Epithelial cell of alveolus of lung (primary cell): ENCODE data around the gene SSX1. TPM values are rescaled to one million over a fixed set of nuclear protein-coding genes. Genes with fewer than 3 reads are reported as not detected.

Experiments
- total RNA-seq: library from RNA; depleted of rRNA; stranded (reverse); fragments of >200 nt; gene quantifications from 2 replicates; pipeline ENCODE4 v1.2.1, GENCODE V29; 2015

The SSX1 gene
- not detected in 2 replicates for total RNA-seq

DNA sequence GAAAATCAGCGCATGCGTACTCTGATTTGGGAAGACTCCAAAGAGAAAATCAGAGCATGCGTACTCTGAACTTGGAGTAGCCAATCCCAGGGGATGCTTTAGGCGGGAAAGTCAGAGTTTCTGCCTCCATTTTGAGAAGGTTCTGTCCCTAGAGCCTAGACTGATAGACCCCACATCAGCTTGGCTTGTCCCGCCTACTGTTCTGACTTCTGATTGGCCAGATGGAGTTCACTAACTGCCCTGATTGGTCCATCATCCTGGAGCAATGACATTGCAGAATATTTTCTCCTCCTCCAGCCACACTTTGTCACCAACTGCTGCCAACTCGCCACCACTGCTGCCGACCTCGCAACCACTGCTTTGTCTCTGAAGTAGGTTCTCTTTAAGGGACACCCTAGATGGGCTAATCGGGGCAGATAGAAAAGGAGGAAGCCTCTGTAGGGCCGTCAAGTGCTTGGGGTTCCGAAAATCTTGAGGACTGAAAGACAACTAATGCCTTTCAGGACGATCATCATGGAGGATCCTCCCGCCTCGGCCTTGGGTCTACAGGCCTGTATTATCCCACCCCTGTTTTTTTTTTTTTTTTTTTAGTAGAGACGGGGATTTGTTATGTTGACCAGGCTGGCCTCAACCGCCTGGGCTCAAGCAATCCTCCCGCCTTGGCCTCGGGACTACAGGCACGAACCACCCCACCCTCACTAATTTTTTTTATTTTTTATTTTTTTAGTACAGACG is at the start of gene SSX1:
Gene SSX1 (plus strand): TSS at position 331 of the 735 bp plus-strand sequence. CDS start 1,850 bp downstream, outside the sequence.

Other genes starting within 250 kb of the SSX1 start
- not detected in 2 replicates for gene SPACA5, start 248.4 kb upstream of the SSX1 start, total RNA-seq
- gene ZNF630, start 183.8 kb upstream of the SSX1 start, total RNA-seq: 0.78 and 2.5 TPM in 2 replicates
- gene SPACA5B, start 124.8 kb upstream of the SSX1 start, total RNA-seq: not detected in 2 replicates
- gene SSX5, start 58.6 kb upstream of the SSX1 start, total RNA-seq: not detected in 2 replicates
- gene SSX3, start 101.3 kb downstream of the SSX1 start, total RNA-seq: not detected in 2 replicates
- not detected in 2 replicates for gene SSX4, start 128.1 kb downstream of the SSX1 start, total RNA-seq
- not detected in 2 replicates for gene SSX4B, start 156.6 kb downstream of the SSX1 start, total RNA-seq
- 42.2 and 78.2 TPM in 2 replicates for gene SLC38A5, start 214.9 kb downstream of the SSX1 start, total RNA-seq
- 68.1 and 78.2 TPM in 2 replicates for gene FTSJ1, start 220.8 kb downstream of the SSX1 start, total RNA-seq